Measurements from ENCODE around the gene NEDD4. TPM values are rescaled to one million over a fixed set of nuclear protein-coding genes. Genes with fewer than 3 reads are reported as not detected.
"Not testable (repeated sequence)": the region's sequence is repeated elsewhere in the genome, so short reads cannot be mapped to it uniquely, and the experiment has no call there.

The NEDD4 gene
- total RNA-seq, 2 experiments from 2014 or later, result 18.5 to 18.7 TPM

DNA sequence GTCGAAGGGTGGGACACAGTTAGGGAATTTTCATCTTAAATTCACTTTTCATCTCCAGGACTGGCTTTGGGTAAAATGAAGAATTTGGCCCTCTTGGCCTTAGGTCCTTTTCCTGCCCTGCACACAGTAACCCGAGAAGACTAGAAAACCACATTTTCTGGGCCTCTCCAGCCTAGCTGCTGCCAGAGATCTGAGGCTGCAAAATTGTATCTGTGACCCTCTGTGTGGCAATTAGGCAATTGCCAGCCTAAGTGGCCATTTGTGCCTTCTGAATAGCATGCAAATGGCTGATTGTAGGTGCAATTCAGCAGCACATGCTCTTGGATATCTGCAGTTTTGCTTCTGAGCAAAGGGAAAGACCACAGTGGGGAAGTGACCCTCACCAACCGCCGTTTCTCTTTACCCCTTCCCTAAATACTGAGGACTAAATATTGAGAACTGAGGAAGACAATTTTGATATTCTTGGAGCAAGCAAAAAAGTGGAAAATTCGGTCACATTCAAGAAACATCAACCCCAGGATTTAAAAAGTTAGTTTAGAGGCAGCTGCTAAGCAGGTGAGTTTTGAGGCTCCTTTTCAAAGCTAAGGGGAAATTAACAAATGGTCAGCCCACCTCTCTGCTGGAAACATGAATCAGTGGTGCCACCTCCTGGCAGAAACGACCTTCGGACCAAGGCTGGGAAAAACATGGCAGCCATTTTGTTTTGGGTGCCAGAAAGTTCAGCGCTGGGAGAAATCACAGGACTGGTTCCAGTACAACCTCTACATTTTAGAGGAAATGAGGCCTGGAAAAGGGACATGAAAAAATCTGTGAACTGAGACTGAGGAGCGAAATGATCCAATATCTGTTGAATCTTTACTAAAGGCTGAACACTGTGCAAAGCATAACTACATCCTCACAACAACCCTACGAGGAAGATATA, 193.9 kb downstream of the NEDD4 start:
- Mint-ChIP-seq H3K27ac (no peak overlapping the region), H3K9me3 (no peaks in the 10 kb centered on the region), H3K4me1 (ENCODE audit: low read depth) (peaks cover 2% of the 10 kb centered on the region), H3K27me3 (peaks cover 16% of the 10 kb centered on the region), H3K36me3 (no peaks in the 10 kb centered on the region), H3K4me3 (no peak overlapping the region)
- intact Hi-C loops (cut with micrococcal nuclease), result loop anchor here (1.0 kb wide), 1 partner anchor 151 kb away; no protein-coding TSS in a partner anchor
- ChIA-PET CTCF (interaction anchor here (0.6 to 1.8 kb wide), 3 partner anchors 131 to 152 kb away, joined by 3 to 4 read pairs (median 4); no protein-coding TSS in a partner anchor), POLR2A (no interaction called here)
- peak; percentile 48 for DNase-seq

DNA sequence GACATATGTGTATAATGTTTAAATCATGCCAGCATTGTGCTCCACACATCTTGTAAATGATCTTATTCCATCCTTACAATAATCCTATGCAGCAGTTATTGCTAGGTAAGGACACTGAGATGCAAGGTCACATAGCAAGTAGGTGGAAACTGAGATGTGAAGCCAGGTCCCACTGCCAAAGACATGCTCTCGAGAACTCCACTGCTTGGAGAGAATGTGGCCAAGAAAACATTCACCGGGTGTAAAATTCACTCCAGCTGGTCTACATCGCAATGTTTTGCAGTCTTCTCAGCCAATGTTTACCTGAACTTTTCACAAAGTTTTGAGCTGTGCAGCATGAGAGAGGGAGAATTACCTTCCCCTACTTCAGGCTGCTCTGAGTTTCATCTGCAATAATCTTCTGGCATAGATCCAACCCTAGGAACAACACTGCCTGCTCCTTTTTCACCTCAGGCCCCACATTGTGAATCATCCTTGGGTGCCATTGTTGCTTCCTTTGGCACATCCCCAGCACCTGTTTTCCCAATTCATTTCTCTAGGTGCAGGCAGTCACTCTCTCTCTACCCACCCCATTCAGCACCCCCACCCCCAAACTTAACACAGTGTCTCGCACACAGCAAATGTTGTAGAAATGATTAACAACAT, 197.0 kb downstream of the NEDD4 start:
- CTCF ChIA-PET, result no interaction called here
- no peaks in the 10 kb centered on the region for H3K36me3 Mint-ChIP-seq
- no peak overlapping the region for H3K27ac Mint-ChIP-seq
- no peak for DNase-seq
- intact Hi-C loops (cut with micrococcal nuclease), result no loop called here
- peaks cover 2% of the 10 kb centered on the region for H3K4me1 Mint-ChIP-seq (ENCODE audit: low read depth)
- H3K4me3 Mint-ChIP-seq, result no peak overlapping the region
- H3K27me3 Mint-ChIP-seq, result peaks cover 15% of the 10 kb centered on the region
- peaks cover 8% of the 10 kb centered on the region for H3K9me3 Mint-ChIP-seq
- POLR2A ChIA-PET, result no interaction called here

DNA sequence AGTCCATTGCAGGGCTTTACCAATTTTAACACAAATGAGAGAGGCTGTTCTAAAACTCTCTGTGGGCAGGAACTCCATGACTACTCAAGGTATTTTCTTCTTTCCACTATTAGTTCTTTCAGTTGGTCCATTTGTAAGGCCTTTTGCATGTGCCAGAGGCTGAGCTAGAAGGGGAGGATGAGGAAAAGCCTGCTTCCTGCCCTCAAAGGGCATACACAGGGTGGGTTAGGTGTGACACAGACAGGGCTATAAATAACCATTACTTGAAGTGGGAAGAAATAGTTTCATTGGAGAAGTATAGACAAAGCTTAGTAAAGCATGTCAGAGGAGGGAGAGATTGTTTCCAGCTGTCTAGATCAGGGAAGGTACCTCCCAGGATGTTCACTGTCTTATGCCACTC, 198.4 kb downstream of the NEDD4 start:
- no peak overlapping the region for H3K27ac Mint-ChIP-seq
- ChIA-PET POLR2A (no interaction called here), CTCF (interaction anchor here (1.1 kb wide), 1 partner anchor 20 kb away, joined by 4 read pairs; no protein-coding TSS in a partner anchor)
- peaks cover 13% of the 10 kb centered on the region for H3K27me3 Mint-ChIP-seq
- no peak for DNase-seq
- intact Hi-C loops (cut with micrococcal nuclease), result no loop called here
- H3K4me3 Mint-ChIP-seq, result no peak overlapping the region
- peaks cover 2% of the 10 kb centered on the region for H3K4me1 Mint-ChIP-seq (ENCODE audit: low read depth)
- no peaks in the 10 kb centered on the region for H3K36me3 Mint-ChIP-seq
- peaks cover 8% of the 10 kb centered on the region for H3K9me3 Mint-ChIP-seq

DNA sequence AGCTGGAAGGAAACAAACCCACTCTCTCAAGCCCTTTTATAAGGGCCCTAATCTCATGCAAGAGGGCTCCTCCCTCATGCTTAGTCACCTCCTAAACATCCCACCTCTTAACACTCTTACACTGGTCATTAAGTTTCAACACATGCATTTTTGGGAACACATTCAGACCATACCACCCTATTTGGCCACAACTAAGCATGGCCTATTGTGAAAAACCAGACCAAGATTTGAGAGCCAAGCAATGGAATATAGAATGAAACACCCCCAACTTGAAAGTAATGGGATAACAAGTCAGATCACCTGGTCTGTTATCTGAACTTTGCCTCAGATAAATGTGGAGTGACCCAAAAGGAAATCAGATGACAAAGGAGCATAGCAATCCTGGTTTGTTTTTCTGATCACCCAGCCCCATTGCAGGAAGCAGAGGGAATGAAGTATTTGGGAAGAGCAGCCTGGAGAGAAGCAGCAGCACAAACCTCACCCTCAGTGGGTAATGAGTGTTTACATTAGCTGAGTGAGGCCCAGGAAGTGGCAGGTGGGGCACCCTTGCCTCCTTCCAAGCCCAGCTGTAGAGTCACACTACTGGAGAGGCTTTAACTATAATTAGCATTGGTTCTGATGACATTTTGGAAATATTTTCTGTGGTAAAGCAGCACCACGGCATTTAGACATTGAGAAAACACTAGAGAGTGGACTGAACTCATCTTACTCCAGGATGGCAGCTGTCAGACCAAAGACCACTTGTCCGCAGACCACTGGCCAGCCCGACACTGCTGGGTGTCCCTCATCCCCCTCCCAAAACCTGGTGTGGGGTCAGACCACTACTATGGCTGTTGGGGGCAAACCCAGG, 201.6 kb downstream of the NEDD4 start:
- intact Hi-C loops (cut with micrococcal nuclease), result no loop called here
- Mint-ChIP-seq H3K36me3 (no peaks in the 10 kb centered on the region), H3K9me3 (peaks cover 8% of the 10 kb centered on the region), H3K27me3 (peaks cover 12% of the 10 kb centered on the region), H3K27ac (no peak overlapping the region), H3K4me3 (no peak overlapping the region), H3K4me1 (ENCODE audit: low read depth) (no peaks in the 10 kb centered on the region)
- CTCF ChIA-PET, result interaction anchor here (0.7 to 1.5 kb wide), 4 partner anchors 9 to 54 kb away, joined by 3 to 7 read pairs (median 3); no protein-coding TSS in a partner anchor
- POLR2A ChIA-PET, result no interaction called here
- DNase-seq, result no peak

DNA sequence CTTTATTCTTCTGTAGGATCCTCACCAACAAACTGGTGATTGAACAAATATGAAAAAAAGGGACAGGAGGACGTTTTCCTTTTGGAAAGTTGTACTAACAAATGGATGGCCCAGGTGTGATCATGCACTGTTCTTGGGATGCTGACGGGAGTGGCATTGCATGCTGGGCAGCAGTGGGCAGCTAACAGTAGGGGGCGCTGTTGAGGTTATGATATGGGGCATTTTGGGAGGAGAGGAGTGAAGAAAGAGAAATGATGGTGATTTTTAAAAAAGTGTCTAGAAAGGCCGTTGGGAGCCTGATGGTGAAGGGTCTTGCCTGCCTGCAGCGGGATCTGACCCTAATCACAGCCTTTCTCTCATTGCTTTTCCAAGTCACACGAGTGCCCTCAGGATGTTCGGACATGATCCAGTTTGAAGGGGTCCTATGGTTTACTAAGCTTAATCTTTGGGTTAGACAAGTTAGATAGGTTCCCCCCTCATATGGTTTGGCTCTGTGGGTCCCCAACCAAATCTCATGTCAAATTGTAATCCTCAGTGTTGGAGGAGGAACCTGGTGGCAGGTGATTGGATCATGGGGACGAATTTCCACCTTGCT, 204.2 kb downstream of the NEDD4 start:
- intact Hi-C loops (cut with micrococcal nuclease), result loop anchor here (1.0 to 5.0 kb wide), 2 partner anchors 57 to 263 kb away; no protein-coding TSS in a partner anchor
- Mint-ChIP-seq H3K36me3 (no peaks in the 10 kb centered on the region), H3K27me3 (peaks cover 6% of the 10 kb centered on the region), H3K27ac (no peak overlapping the region), H3K4me3 (no peak overlapping the region), H3K4me1 (ENCODE audit: low read depth) (no peaks in the 10 kb centered on the region), H3K9me3 (peaks cover 8% of the 10 kb centered on the region)
- POLR2A ChIA-PET, result no interaction called here
- DNase-seq, result peak; percentile 73
- CTCF ChIA-PET, result interaction anchor here (0.5 to 3.0 kb wide), 12 partner anchors 8 to 146 kb away, joined by 3 to 34 read pairs (median 4); no protein-coding TSS in a partner anchor

DNA sequence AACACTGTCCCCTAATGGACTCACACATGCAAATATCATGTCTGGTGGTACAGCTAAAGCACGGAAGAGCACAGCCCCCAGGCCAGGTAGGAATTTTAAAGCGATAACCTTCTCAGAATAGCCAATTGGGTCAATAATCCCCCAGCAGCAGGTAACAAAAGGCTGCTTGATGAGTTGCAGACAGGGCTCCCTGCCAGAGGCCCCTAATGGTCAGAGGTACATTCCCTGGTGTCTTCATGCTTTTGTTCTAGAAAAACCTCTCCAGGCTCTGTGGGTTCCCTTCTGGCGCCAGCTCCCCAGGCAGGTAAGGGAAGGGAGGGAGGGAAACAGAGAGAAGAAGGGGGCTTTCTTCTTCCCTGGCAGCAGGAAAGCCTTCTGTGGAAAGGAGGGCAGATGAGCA, 207.1 kb downstream of the NEDD4 start:
- Mint-ChIP-seq H3K36me3 (no peaks in the 10 kb centered on the region), H3K4me1 (ENCODE audit: low read depth) (no peaks in the 10 kb centered on the region), H3K9me3 (no peaks in the 10 kb centered on the region), H3K27ac (no peak overlapping the region), H3K27me3 (peaks cover 6% of the 10 kb centered on the region), H3K4me3 (no peak overlapping the region)
- ChIA-PET CTCF (interaction anchor here (1.0 to 1.1 kb wide), 2 partner anchors 14 to 42 kb away, joined by 3 read pairs; no protein-coding TSS in a partner anchor), POLR2A (no interaction called here)
- intact Hi-C loops (cut with micrococcal nuclease), result loop anchor here (5.0 kb wide), 1 partner anchor 266 kb away; no protein-coding TSS in a partner anchor
- DNase-seq, result no peak

DNA sequence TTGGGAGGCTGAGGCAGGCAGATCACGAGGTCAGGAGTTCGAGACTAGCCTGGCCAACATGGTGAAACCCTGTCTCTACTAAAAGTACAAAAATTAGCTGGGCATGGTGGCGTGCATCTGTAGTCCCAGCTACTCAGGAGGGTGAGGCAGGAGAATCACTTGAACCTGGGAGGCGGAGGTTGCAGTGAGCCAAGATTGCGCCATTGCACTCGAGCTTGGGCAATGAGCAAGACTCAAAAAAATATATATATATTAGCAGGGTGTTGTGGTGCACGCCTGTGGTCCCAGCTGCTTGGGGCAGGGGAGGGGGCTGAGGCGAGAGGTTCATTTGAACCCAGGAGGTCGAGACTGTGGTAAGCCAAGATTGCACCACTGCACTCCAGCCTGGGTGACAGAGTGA, 207.8 kb downstream of the NEDD4 start:
- H3K4me1 Mint-ChIP-seq (ENCODE audit: low read depth); H3K27me3 Mint-ChIP-seq; DNase-seq; H3K4me3 Mint-ChIP-seq; H3K36me3 Mint-ChIP-seq; H3K9me3 Mint-ChIP-seq; POLR2A ChIA-PET; H3K27ac Mint-ChIP-seq: not testable (repeated sequence)
- CTCF ChIA-PET, result interaction anchor here (1.0 to 1.1 kb wide), 2 partner anchors 13 to 41 kb away, joined by 3 read pairs; no protein-coding TSS in a partner anchor
- intact Hi-C loops (cut with micrococcal nuclease), result loop anchor here (5.0 kb wide), 1 partner anchor 267 kb away; no protein-coding TSS in a partner anchor

DNA sequence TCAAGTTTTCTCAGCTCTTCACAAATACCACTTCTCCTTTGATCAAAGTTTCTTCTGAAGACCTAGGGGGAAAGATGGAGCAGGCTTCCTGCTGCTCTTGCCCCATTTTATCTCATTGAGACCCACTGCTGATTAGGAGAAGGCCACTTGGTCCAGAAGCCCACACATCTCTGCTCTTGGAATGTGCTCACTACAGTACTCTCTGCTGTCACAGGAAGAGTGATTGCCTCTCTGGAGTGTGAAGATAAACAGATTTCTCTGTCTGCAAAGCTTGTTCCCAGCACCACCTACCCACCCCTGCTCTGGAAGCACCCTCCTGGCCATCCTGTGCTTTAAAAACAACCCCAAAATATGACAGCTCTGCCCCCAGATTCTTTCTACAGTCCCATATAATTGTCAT, 209.1 kb downstream of the NEDD4 start:
- no peak for DNase-seq
- Mint-ChIP-seq H3K4me3 (no peak overlapping the region), H3K36me3 (no peaks in the 10 kb centered on the region), H3K9me3 (no peaks in the 10 kb centered on the region), H3K27me3 (peaks cover 8% of the 10 kb centered on the region), H3K4me1 (ENCODE audit: low read depth) (no peaks in the 10 kb centered on the region), H3K27ac (no peak overlapping the region)
- intact Hi-C loops (cut with micrococcal nuclease), result no loop called here
- ChIA-PET POLR2A (no interaction called here), CTCF (interaction anchor here (3.0 kb wide), 1 partner anchor 10 kb away, joined by 17 read pairs; no protein-coding TSS in a partner anchor)

DNA sequence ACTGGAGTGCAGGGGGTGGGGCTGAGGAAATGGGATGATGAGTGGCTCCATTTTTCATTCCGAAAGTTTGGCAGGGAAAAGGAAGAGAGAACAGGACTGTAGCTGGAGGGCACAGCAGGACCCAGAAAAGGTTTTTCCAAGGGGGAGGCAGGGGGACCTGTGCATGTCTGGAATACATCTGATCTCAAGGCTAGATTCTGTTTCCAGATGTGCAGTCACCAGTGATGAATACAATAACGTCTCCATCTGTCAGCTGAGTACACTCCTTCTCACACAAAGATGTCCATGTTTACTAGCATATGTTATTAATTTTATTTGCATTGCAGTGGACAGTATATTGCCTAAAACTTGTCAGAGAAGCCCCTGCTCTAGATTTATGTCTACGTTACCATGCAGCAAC, 210.5 kb downstream of the NEDD4 start:
- H3K4me3 Mint-ChIP-seq, result no peak overlapping the region

DNA sequence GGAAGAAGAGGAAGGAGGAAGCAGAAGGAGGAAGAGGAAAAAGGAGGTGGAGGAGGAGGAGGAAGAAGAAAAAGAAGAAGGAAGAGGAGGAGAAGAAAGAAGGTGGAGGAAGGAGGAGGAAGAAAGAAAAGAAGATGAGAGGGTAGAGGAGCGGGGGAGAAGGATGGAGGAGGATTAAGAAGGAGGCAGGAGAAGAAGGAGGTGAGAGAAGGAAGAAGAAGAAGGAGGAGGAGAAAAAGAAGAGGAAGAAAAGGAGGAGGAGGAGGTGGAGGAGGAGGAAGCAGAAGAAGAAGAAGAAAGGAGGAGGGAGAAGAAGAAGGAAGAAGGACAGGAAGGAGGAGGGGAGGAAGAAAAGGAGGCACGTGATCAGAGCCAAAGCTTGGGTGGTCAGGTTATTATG, 213.1 kb downstream of the NEDD4 start:
- Mint-ChIP-seq H3K4me1 (ENCODE audit: low read depth) (no peaks in the 10 kb centered on the region), H3K27ac (no peak overlapping the region), H3K36me3 (no peaks in the 10 kb centered on the region), H3K4me3 (no peak overlapping the region), H3K9me3 (no peaks in the 10 kb centered on the region), H3K27me3 (peaks cover 6% of the 10 kb centered on the region)
- ChIA-PET CTCF (interaction anchor here (0.9 kb wide), 1 partner anchor 8 kb away, joined by 4 read pairs; no protein-coding TSS in a partner anchor), POLR2A (no interaction called here)
- intact Hi-C loops (cut with micrococcal nuclease), result no loop called here
- DNase-seq, result no peak

More for the DNA sequence above, 210.5 kb downstream of the NEDD4 start:
- H3K36me3 Mint-ChIP-seq, result no peaks in the 10 kb centered on the region
- ChIA-PET CTCF (interaction anchor here (1.1 to 3.0 kb wide), 3 partner anchors 9 to 11 kb away, joined by 3 to 17 read pairs (median 3); no protein-coding TSS in a partner anchor), POLR2A (no interaction called here)
- H3K4me1 Mint-ChIP-seq (ENCODE audit: low read depth), result no peaks in the 10 kb centered on the region
- no peak for DNase-seq
- H3K9me3 Mint-ChIP-seq, result no peaks in the 10 kb centered on the region
- H3K27ac Mint-ChIP-seq, result no peak overlapping the region
- peaks cover 10% of the 10 kb centered on the region for H3K27me3 Mint-ChIP-seq
- intact Hi-C loops (cut with micrococcal nuclease), result no loop called here

DNA sequence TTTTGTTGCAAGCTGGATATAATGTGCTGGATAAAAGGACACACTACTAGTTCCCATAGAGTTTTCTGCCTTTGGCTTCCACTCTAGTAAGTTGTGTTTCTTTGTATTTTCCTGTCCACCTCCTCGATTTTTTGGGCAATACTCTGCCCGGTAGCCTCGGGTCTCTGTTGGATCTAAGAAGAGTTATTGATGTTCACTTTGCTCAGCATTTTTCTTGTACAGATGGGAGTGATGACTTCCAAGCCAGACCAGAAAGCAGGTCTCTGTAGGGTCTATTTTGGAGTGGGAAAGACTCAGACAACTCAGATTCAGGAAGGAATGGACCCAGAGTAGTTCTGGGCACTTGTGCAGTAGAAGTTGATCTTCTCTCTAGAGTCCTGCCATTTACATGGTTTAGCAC, 214.5 kb downstream of the NEDD4 start:
- no peak overlapping the region for H3K4me3 Mint-ChIP-seq
- H3K27ac Mint-ChIP-seq, result no peak overlapping the region
- no peaks in the 10 kb centered on the region for H3K9me3 Mint-ChIP-seq
- no peaks in the 10 kb centered on the region for H3K36me3 Mint-ChIP-seq
- H3K4me1 Mint-ChIP-seq (ENCODE audit: low read depth), result no peaks in the 10 kb centered on the region
- CTCF ChIA-PET, result no interaction called here
- DNase-seq, result no peak
- intact Hi-C loops (cut with micrococcal nuclease), result no loop called here
- peaks cover 8% of the 10 kb centered on the region for H3K27me3 Mint-ChIP-seq
- POLR2A ChIA-PET, result no interaction called here

Data from activated CD4-positive, alpha-beta memory T cell treated with anti-CD3 and anti-CD28 coated beads for 36 hours (primary cell).